HG02678 (cell line): ENCODE results near the gene PLEKHH1.
"Not testable (repeated sequence)": the region's sequence is repeated elsewhere in the genome, so short reads cannot be mapped to it uniquely, and the experiment has no call there.

Source experiments
- ATAC-seq: cut with Tn5 transposase; IDR thresholded peaks from one replicate; pipeline ENCODE4 v1.9.1; 2021; ENCODE audit warnings: mild to moderate bottlenecking, moderate library complexity; ENCODE audit not compliant: unreplicated experiment

The PLEKHH1 gene

DNA sequence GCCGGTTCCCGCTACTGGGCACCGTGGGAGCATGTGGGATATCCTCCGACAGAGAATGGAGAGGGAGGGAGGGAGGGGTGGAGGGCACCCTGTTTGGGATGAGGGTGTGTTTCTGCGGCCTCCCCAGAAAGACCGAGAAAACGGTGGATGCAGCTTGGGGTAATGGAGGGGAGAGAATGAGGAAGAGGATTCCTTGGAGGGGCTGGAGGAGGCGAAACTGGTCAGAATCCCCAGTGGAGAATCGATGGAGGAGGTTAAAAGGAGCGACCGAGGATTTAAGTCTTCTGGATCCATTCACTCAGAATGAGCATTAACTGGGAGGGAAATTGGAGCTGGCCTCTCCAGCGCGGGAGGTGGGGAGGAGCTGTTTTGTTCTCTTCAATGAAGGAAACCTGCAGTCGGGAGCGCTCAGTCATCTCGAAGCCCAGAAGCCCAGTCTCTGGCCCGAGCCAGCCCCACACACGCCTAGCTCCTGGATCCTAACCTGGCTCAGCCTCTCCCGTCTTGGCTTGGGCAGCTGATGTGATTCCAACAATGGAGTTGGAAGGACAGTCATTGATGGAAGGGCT, 87.2 kb downstream of the PLEKHH1 start:
- ATAC-seq = no peak

GRCh38 chr14:67622675-67623074, 89.6 kb downstream of the PLEKHH1 start:
- ATAC-seq = no peak

DNA sequence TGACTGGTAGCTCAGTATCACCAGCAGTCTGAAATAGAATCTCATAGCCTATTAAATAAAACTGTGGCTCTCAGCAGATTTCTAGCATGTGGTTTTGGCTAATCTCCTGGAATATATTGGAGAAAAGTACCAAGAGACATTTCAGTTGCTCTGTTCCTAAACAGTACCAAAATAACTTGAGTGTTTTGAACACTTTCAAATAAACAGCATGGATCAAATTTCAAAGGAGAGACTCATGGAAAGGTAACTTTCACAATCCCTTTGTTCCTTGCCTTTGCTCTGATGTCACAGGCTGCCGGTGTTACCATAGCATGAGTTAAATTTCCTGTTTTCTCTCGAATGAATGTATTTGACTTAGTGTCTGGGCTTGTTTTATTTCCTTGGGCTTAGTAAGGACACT, 90.0 kb downstream of the PLEKHH1 start:
- ATAC-seq = no peak

DNA sequence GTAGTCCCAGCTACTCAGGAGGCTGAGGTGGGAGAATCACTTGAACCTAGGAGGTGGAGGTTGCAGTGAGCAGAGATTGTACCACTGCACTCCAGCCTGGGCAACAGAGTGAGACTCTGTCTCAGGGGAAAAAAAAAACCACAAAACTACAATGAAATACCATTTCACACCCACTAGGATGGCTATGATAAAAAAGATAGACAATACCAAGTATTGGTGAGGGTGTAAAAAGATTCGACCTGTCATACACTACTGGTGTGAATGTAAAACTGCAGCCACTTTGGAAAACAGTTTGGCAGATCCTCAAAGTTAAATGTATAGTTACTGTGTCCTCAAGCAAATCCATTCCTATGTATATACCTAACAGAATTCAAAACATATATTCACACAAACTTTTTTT, 93.0 kb downstream of the PLEKHH1 start:
- ATAC-seq = not testable (repeated sequence)

DNA sequence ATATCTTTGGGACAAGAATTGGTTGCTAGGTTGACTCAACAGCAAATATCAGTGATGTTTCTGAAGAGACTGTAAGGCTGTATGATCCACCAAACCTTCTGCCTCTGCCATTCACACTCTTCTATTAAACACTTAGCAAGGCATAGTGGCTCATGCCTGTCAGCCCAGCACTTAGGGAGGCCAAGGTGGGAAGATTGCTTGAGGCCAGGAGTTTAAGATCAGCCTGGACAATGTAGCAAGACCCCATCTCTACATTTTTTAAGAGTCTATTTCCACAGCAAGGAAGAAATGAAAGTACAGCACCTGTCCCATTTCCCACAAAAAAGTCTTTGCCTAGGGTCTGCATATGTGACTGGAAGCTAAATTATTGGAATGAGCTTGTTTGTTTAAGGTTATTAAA, 94.4 kb downstream of the PLEKHH1 start:
- ATAC-seq = no peak

- ATAC-seq = no peak
Observed at GRCh38 chr14:67630186-67630585, 97.1 kb downstream of the PLEKHH1 start.

DNA sequence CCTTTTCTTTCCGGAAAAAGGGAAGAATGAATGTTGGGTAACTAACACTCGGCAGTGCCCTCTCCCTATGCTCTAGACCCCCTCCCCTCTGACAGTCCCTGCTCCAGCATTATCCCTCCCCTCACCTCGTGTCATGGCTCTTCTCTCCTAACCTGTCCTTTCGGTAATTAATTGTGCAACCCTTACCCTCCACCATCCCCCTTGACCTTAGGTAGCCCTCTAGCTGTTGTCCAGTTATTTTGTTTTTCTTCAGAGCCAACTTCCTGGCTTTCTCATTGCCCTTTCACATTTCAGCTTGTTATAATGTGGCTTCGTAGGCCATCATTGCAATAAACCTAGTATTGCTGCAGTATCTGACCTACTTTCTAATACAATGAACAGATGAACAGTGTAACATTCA, 97.8 kb downstream of the PLEKHH1 start:
- no peak for ATAC-seq

DNA sequence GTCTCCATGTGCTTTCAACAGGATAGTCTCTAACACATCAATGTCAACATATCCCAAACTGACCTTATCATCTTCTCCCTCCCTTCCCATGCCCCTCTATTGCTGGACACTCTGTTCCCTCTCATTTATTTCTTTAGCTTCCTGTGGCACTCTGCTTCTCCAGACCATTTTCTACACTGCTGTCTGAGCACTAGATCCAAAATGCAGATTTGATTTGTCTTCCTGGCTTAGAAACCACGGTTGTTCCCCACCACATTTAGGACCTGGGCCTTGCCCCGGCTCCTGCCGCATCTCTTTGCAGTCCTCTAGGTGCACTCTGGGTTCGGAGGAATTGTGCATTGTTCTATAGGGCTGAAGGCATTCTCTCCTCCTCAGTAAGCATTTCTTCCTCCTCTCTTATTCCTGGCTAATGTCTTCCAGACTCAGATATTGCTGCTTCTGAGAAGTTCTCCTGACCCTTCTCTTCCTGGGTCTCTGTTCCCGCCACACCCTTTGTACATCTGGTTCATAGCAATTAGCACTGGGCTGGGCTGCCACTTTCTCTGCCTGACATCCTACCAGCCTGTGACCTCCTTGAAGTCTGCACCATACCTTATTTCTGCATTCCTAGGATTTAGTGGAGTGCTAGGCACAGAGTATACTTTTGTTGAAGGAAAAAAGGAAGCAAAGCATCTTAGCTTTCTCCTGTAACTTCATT, 100.5 kb downstream of the PLEKHH1 start:
- ATAC-seq = no peak

DNA sequence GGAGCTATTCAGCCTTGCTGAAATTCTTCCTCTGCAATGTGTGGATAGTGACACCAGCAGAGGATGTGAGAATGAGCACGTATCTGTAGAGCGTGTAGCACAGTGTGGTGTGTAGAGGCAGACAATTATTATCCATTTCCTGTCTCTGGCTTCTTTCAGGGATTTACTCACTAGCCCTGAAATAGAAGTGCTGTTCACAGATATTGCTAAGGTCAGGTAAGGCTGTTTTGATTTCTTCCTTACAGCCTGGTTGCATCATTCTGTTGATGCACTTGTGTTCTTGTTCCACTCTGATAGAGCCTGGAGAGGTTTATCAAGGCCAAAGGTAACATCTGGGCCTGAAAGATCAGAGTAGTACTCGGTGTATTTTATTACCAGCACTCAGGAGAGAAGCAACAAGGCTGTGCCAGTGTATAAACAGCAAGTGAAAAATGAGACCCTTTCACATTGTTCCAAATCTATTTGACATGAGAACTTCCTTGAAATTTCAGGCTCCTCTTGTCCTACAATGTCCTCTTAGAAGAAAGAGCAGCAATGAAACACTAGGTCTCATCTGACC, 103.3 kb downstream of the PLEKHH1 start:
- ATAC-seq = no peak

GRCh38 chr14:67638642-67639041, 105.6 kb downstream of the PLEKHH1 start:
- ATAC-seq = no peak
